Neutrophil (primary cell): Measurements from ENCODE around the gene C2CD2L.
A peak's percentile ranks its signal among the peaks of the same experiment; 100 is the strongest.

Experiments
- H3K27ac ChIP-seq: fragments of 200-600 bp; sonication (generic); 2 replicates; pipeline ENCODE4 v1.5.1; 2016; ENCODE audit warnings: mild to moderate bottlenecking, moderate library complexity
- H3K27me3 ChIP-seq: fragments of 200-600 bp; sonication (generic); 2 replicates; pipeline ENCODE4 v1.6.0; 2016; ENCODE audit warnings: mild to moderate bottlenecking
- H3K36me3 ChIP-seq: fragments of 200-600 bp; sonication (generic); 2 replicates; pipeline ENCODE4 v1.5.1; 2017
- H3K4me1 ChIP-seq, 2 experiments: fragments of 200-600 bp in 1 of 2; sonication (generic) in 1 of 2; 1 replicate in 1 of 2; 2 replicates in 1 of 2; pipeline versions ENCODE4 v1.5.1 to v1.6.1; 2013 to 2016; ENCODE audit warnings: low read depth in 1 of 2, low read length in 1 of 2, mild to moderate bottlenecking in 1 of 2, moderate library complexity in 1 of 2; ENCODE audit not compliant: control insufficient read depth in 1 of 2, insufficient read depth in 1 of 2
- H3K4me3 ChIP-seq, 2 experiments: fragments of 200-600 bp in 1 of 2; sonication (generic) in 1 of 2; 1 replicate in 1 of 2; 2 replicates in 1 of 2; pipeline ENCODE4 v1.5.1; 2013 to 2016; ENCODE audit warnings: low read depth in 1 of 2, low read length in 1 of 2, mild to moderate bottlenecking in 1 of 2, moderate library complexity in 1 of 2
- H3K9me3 ChIP-seq: fragments of 200-600 bp; sonication (generic); 2 replicates; pipeline ENCODE4 v1.5.1; 2016
- CTCF ChIP-seq: fragments of 200-600 bp; sonication (generic); IDR thresholded peaks from 2 replicates; pipeline ENCODE4 v1.5.1; 2016; ENCODE audit warnings: antibody characterized with exemption

Gene C2CD2L

GRCh38 chr11:119167933-119168332, 60.8 kb downstream of the C2CD2L start:
- no peaks in the 10 kb centered on the region for H3K27me3 ChIP-seq
- H3K4me1 ChIP-seq = peaks cover 31 to 37% of the 10 kb centered on the region in 2 experiments
- peak overlapping the region; percentile 93 for H3K27ac ChIP-seq
- no peak overlapping the region for H3K4me3 ChIP-seq
- peaks cover 3% of the 10 kb centered on the region for H3K36me3 ChIP-seq
- TF ChIP-seq CTCF = no peak
- no peaks in the 10 kb centered on the region for H3K9me3 ChIP-seq
